Mesodermal cell (in vitro differentiated cells): ENCODE results near the gene BEST1.
"Not testable (repeated sequence)": the region's sequence is repeated elsewhere in the genome, so short reads cannot be mapped to it uniquely, and the experiment has no call there.

Experiments
- H3K27ac ChIP-seq: 2 replicates; pipeline ENCODE4 v1.7.0; 2013; ENCODE audit warnings: mild to moderate bottlenecking, low read depth, low read length, moderate library complexity; ENCODE audit not compliant: severe bottlenecking
- H3K36me3 ChIP-seq: 2 replicates; pipeline ENCODE4 v1.7.1; 2013; ENCODE audit warnings: mild to moderate bottlenecking, low read length, moderate library complexity; ENCODE audit not compliant: control insufficient read depth, insufficient read depth
- H3K4me1 ChIP-seq: one replicate; pipeline ENCODE4 v1.7.1; 2013; ENCODE audit warnings: mild to moderate bottlenecking, low read length; ENCODE audit not compliant: insufficient read depth, control insufficient read depth, poor library complexity, severe bottlenecking
- H3K4me3 ChIP-seq: 2 replicates; pipeline ENCODE4 v1.7.0; 2013; ENCODE audit warnings: low read length, control low read depth, mild to moderate bottlenecking; ENCODE audit not compliant: insufficient read depth, poor library complexity, severe bottlenecking; ENCODE audit errors: extremely low read depth
- H3K9me3 ChIP-seq: 2 replicates; pipeline ENCODE4 v1.7.1; 2013; ENCODE audit warnings: mild to moderate bottlenecking, low read length, moderate library complexity; ENCODE audit not compliant: control insufficient read depth
- WGBS, 2 experiments: methylation state at CpG; one replicate each; pipeline ENCODE4 v1.1.5; 2013; ENCODE audit warnings: missing lambda C conversion rate in 2 of 2; ENCODE audit not compliant: insufficient coverage in 2 of 2; 5-methylcytosine and 5-hydroxymethylcytosine counted together

BEST1 gene

DNA sequence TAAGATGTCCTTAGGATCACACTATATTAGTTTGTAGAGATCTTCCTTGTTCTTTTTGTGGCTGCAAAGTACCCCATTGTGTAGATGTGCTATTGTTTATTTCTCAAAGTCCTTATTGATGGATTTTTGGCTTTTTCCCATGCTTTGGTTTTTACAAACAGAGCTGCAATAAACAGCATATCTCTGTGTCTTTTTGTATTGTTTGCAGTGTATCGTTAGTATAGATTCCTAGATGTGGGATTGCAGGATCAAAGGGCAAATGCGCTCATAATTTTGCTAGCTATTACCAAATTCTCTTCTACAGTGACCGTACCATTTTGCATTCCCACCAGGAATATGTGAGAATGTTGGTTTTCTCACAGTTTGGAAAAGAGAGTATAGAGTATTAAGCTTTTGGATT, 44.8 kb downstream of the BEST1 start:
- no peaks in the 10 kb centered on the region for H3K36me3 ChIP-seq
- H3K4me3 ChIP-seq = no peak overlapping the region
- no peaks in the 10 kb centered on the region for H3K4me1 ChIP-seq
- 92% methylated on average over 2 of the region's 3 CpGs; no CpG with 5 or more reads in 1 of the 2 experiments for WGBS, 2 experiments
- peaks cover 10% of the 10 kb centered on the region for H3K9me3 ChIP-seq
- no peak overlapping the region for H3K27ac ChIP-seq

DNA sequence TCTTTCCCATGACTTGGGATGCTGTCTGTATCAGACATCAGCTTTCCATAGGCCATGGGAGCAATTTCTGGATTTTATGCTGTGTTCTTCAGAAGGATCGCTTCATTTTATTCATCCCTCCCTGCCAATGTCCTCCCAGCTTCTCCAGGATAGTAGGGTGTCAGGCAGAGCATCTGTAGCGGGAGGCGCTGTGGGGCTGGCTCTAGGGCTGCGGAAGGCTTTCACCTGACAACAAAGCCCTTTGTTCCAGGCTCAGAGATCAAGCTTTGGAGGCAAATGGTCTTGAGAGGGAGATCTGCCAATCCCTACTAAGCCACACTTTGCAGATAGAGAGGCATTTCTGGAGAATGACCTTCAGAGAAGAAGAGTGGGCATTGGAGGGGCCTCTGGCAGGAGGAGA, 46.8 kb downstream of the BEST1 start:
- no peaks in the 10 kb centered on the region for H3K4me1 ChIP-seq
- no peak overlapping the region for H3K4me3 ChIP-seq
- no peaks in the 10 kb centered on the region for H3K36me3 ChIP-seq
- H3K9me3 ChIP-seq = peaks cover 11% of the 10 kb centered on the region
- H3K27ac ChIP-seq = no peak overlapping the region
- WGBS, 2 experiments = 75% methylated on average over 3 of the region's 4 CpGs; no CpG with 5 or more reads in 1 of the 2 experiments

- H3K27ac ChIP-seq = no peak overlapping the region
- no peak overlapping the region for H3K4me3 ChIP-seq
- H3K9me3 ChIP-seq = peaks cover 11% of the 10 kb centered on the region
- H3K4me1 ChIP-seq = no peaks in the 10 kb centered on the region
- H3K36me3 ChIP-seq = no peaks in the 10 kb centered on the region
- WGBS, 2 experiments = 87 to 89% methylated on average over 3 to 4 of the region's 7 CpGs
Measured at GRCh38 chr11:61999141-61999975, 49.2 kb downstream of the BEST1 start.

DNA sequence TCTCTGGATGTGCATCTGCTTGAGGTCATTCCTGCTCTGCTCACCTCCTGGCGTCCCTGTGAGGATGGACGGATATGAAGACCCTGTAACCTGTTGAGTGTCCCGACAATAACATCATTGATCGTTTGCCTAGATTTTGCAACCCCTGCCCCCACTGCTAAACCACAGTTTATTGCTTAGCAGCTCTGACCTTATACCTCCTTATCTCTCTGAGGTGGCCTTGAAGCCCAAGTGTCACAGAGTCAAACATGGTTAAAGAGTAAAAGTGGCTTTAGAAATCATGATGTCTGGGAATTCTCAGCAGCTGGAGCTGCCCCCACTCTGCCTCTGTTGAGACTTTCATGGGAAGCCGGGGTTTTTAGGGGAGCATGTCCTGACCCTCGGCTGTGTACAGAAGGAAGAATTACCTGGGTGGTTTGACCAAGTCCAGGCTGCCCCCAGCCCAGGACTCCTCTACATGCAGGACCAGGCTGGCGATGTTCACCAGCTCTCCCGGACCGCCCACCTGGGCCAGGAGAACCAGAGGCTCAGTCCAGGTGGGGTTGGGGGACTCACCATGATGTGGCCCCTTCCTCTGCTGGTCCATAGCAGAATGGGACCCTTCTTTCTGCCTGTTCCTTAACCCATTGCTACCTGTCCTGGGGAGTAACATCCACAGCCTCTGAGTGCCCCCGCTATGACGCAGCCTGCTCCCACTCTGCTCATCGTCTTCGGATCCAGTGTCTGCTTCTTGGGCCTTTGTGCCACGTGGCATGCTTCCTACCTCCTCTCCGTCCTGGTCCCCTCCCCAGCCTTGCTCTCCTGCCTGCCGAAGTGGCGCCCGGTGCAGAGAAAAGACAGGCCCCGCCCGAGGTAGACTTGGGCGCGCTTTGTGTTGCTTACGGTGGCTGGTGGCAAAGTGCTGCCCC, 50.6 kb downstream of the BEST1 start:
- WGBS, 2 experiments = 92 to 94% methylated on average over 17 to 20 of the region's 23 CpGs
- Histone ChIP-seq H3K27ac (no peak overlapping the region), H3K4me1 (peaks cover 4% of the 10 kb centered on the region), H3K4me3 (no peak overlapping the region), H3K36me3 (no peaks in the 10 kb centered on the region), H3K9me3 (peaks cover 11% of the 10 kb centered on the region)

GRCh38 chr11:62001450-62002191, 51.5 kb downstream of the BEST1 start:
- peaks cover 4% of the 10 kb centered on the region for H3K4me1 ChIP-seq
- no peak overlapping the region for H3K27ac ChIP-seq
- peaks cover 11% of the 10 kb centered on the region for H3K9me3 ChIP-seq
- H3K36me3 ChIP-seq = no peaks in the 10 kb centered on the region
- WGBS, 2 experiments = 76 to 83% methylated on average over 7 to 8 of the region's 12 CpGs
- no peak overlapping the region for H3K4me3 ChIP-seq

DNA sequence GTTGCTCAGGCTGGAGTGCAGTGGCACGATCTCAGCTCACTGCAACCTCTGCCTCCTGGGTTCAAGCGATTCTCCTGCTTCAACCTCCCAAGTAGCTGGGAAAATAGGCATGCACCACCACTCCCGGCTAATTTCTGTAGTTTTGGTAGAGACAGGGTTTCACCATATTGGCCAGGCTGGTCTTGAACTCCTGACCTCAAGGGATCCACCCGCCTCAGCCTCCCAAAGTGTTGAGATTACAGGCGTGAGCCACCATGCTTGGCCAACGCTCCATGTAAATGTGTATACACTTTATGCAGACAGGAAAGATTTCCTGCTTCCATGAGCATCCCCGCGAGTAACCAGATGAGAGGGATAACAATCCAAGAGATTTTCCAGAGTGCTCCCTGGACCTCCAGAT, 52.1 kb downstream of the BEST1 start:
- H3K36me3 ChIP-seq, H3K27ac ChIP-seq, H3K4me3 ChIP-seq, H3K4me1 ChIP-seq: not testable (repeated sequence)
- WGBS, 2 experiments = 86 to 90% methylated on average over 7 of the region's 8 CpGs
- peaks cover 11% of the 10 kb centered on the region for H3K9me3 ChIP-seq

GRCh38 chr11:62004473-62004872, 54.3 kb downstream of the BEST1 start:
- H3K4me1 ChIP-seq = peaks cover 4% of the 10 kb centered on the region
- H3K36me3 ChIP-seq = no peaks in the 10 kb centered on the region
- no peak overlapping the region for H3K4me3 ChIP-seq
- 90 to 100% methylated on average over 1 of the region's 2 CpGs for WGBS, 2 experiments
- H3K9me3 ChIP-seq = peaks cover 4% of the 10 kb centered on the region
- no peak overlapping the region for H3K27ac ChIP-seq

DNA sequence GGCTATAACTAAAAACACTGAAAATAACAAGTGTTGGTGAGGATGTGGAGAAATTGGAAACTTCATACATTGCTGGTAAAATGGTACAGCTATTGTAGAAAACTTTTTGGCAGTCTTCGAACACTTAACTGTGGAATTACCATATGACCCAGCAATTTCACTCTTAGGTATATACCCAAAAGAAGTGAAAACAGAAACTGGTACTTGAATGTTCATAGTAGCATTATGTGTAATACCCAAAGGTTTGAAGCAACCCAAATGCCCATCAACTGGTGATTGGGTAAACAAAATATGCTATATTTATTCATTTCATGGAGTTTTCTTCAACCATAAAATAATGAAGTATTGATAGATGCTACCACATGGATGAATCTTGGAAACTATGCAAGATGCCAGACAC, 58.0 kb downstream of the BEST1 start:
- no peak overlapping the region for H3K4me3 ChIP-seq
- peaks cover 4% of the 10 kb centered on the region for H3K4me1 ChIP-seq
- H3K36me3 ChIP-seq = no peaks in the 10 kb centered on the region
- no peak overlapping the region for H3K27ac ChIP-seq
- no CpG with 5 or more reads among the region's 1 CpG for WGBS, 2 experiments
- no peaks in the 10 kb centered on the region for H3K9me3 ChIP-seq

DNA sequence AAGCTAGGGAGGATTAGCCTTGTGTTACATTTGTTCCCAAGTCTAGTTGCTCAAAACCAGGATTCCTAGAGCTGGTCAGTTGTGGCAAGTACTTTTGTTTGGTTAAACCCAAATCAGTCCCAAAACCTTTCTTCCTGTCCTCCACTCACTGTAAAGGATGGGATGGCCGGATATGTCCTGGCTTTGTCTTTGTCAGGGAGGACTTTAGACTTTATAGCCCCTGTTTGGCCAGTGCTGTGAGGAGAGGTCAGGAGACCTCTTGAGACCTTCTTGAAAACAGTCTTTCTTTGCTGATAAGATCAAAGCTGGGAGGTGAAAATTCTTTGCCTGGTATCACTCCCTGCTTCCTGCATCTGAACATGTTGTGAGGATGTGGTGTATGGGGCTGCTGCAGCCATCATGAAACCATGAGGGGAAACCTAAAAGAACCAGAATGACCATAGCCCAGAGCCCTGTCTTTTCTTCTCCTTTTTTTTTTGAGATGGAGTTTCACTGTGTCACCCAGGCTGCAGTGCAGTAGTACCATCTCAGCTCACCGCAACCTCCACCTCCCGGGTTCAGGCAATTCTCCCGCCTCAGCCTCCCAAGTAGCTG, 60.9 kb downstream of the BEST1 start:
- Histone ChIP-seq H3K27ac (no peak overlapping the region), H3K4me1 (no peaks in the 10 kb centered on the region), H3K9me3 (no peaks in the 10 kb centered on the region), H3K4me3 (no peak overlapping the region), H3K36me3 (no peaks in the 10 kb centered on the region)
- 80 to 100% methylated on average over 1 to 2 of the region's 4 CpGs for WGBS, 2 experiments

GRCh38 chr11:62011881-62012280, 61.7 kb downstream of the BEST1 start:
- no peaks in the 10 kb centered on the region for H3K36me3 ChIP-seq
- H3K4me3 ChIP-seq = no peak overlapping the region
- H3K9me3 ChIP-seq = no peaks in the 10 kb centered on the region
- no peak overlapping the region for H3K27ac ChIP-seq
- 89 to 98% methylated on average over 9 of the region's 9 CpGs for WGBS, 2 experiments
- H3K4me1 ChIP-seq = no peaks in the 10 kb centered on the region
